Right lobe of liver (tissue), 6 donors: ENCODE measurements around the gene RBM26. TPM values are rescaled to one million over a fixed set of nuclear protein-coding genes. Genes with fewer than 3 reads are reported as not detected.
"Not testable (repeated sequence)": the region's sequence is repeated elsewhere in the genome, so short reads cannot be mapped to it uniquely, and the experiment has no call there.

ENCODE experiments used
- ATAC-seq, 4 donors: fragments of 200-7000 bp; cut with Tn5 transposase; one replicate each; pipeline ENCODE4 v1.9.1; 2020; ENCODE audit warnings: mild to moderate bottlenecking in 4 of 4, moderate library complexity in 4 of 4
- DNase-seq, 3 donors: peaks; one replicate each; pipeline ENCODE4 v3.0.0-alpha.2; 2020
- H3K27ac ChIP-seq, 3 donors: fragments of 200-600 bp; one replicate each; pipeline ENCODE4 v1.8.0; 2022
- H3K27me3 ChIP-seq, 2 donors: fragments of 200-600 bp; one replicate each; pipeline ENCODE4 v1.8.0; 2022
- H3K36me3 ChIP-seq, 4 donors: fragments of 200-600 bp; sonication (generic) in 1 of 4; one replicate each; pipeline versions ENCODE4 v1.5.1 to v1.8.0; 2017 to 2022; ENCODE audit warnings: control low read depth in 1 of 4
- H3K4me1 ChIP-seq, 4 donors: fragments of 200-600 bp; sonication (generic) in 1 of 4; one replicate each; pipeline versions ENCODE4 v1.5.1 to v1.8.0; 2017 to 2022; ENCODE audit warnings: control low read depth in 1 of 4
- H3K4me3 ChIP-seq, 3 donors: fragments of 200-600 bp; one replicate each; pipeline ENCODE4 v1.8.0; 2022
- H3K9me3 ChIP-seq, 4 donors: fragments of 200-600 bp; sonication (generic) in 1 of 4; one replicate each; pipeline versions ENCODE4 v1.5.1 to v1.8.0; 2017 to 2022; ENCODE audit warnings: control low read depth in 1 of 4
- POLR2A ChIP-seq: fragments of 450-650 bp; IDR thresholded peaks from one replicate; pipeline ENCODE4 v1.6.1; 2017; ENCODE audit warnings: antibody characterized with exemption, mild to moderate bottlenecking
- WGBS: methylation state at CpG from one replicate; pipeline ENCODE4 v1.1.6; 2018; ENCODE audit warnings: low coverage, low lambda C conversion rate; ENCODE audit not compliant: insufficient coverage; ENCODE audit errors: missing lambda C conversion rate; 5-methylcytosine and 5-hydroxymethylcytosine counted together
- intact Hi-C, 2 donors: fragments of 100-400 bp; cut with DNase I; formaldehyde crosslinking; loops; one replicate each; pipeline versions ENCODE4 v1.11.2 to v1.14.1; 2022
- total RNA-seq, 6 experiments: library from RNA; depleted of rRNA in 2 of 6; stranded (reverse); fragments of >200 nt in 2 of 6; fragmentation: NEBNext Ultra II Directional in 3 of 6; extraction: Animal tissue kit (Norgen Biotek cat#: 25700) in 3 of 6; gene quantifications; one replicate each; pipeline versions ENCODE4 v1.1.0 to v1.2.4, GENCODE V29; 2016 to 2023
- TF ChIP-seq, protein P1 (sequence below), 4 donors: fragments of 200-600 bp in 3 of 4; fragments of 450-650 bp in 1 of 4; IDR thresholded peaks; one replicate each; pipeline versions ENCODE4 v1.5.1 to v1.8.0; 2016 to 2022; ENCODE audit warnings: antibody characterized with exemption in 4 of 4, mild to moderate bottlenecking in 2 of 4
- donor health status: DM: no; HTN: yes; CAD: no.
- donor health status: DM: no; HTN: no; CAD: no.
- donor health status: DM: no; HTN: no; CAD: no.
- donor health status: DM: no; HTN: yes; CAD: no.
- donor health status: DM: no; HTN: yes; CAD: no.

The RBM26 gene
- total RNA-seq, 6 experiments from 2014 or later, result 12.9 to 16.7 (median 15.1) TPM

DNA sequence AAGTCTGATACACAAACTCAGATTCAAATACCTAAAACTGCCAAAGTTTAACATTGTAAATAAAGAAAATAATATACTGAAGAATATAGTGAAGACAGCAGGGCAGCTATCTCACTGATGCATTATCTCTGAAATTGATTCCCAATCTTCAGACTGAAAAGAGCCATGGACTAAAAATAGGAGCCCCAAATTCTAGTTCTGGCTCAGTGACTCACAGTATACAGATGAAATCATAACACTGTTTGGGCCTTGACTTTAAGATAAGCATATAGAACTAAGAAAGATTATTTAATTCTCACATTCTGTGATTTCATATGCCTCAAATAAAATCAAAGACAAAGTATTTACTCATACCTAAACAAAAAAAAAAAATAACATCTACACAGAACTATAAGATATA, 53.9 kb downstream of the RBM26 start:
- no peak for DNase-seq
- Histone ChIP-seq H3K4me1 (no peaks in the 10 kb centered on the region), H3K36me3 (peaks cover 0 to 35% (median 15%) of the 10 kb centered on the region in 4 donors), H3K27me3 (no peaks in the 10 kb centered on the region), H3K4me3 (no peak overlapping the region), H3K9me3 (no peaks in the 10 kb centered on the region), H3K27ac (no peak overlapping the region)
- intact Hi-C loops, result no loop called here
- TF ChIP-seq, protein P1, sequence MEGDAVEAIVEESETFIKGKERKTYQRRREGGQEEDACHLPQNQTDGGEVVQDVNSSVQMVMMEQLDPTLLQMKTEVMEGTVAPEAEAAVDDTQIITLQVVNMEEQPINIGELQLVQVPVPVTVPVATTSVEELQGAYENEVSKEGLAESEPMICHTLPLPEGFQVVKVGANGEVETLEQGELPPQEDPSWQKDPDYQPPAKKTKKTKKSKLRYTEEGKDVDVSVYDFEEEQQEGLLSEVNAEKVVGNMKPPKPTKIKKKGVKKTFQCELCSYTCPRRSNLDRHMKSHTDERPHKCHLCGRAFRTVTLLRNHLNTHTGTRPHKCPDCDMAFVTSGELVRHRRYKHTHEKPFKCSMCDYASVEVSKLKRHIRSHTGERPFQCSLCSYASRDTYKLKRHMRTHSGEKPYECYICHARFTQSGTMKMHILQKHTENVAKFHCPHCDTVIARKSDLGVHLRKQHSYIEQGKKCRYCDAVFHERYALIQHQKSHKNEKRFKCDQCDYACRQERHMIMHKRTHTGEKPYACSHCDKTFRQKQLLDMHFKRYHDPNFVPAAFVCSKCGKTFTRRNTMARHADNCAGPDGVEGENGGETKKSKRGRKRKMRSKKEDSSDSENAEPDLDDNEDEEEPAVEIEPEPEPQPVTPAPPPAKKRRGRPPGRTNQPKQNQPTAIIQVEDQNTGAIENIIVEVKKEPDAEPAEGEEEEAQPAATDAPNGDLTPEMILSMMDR (IDR thresholded peaks at IDR 0.05), result no peak
- TF ChIP-seq POLR2A, result no peak
- ATAC-seq, result no peak

GRCh38 chr13:79349608-79350007, 56.4 kb downstream of the RBM26 start:
- ATAC-seq, H3K27me3 ChIP-seq, H3K27ac ChIP-seq, DNase-seq, H3K4me3 ChIP-seq, H3K9me3 ChIP-seq, intact Hi-C loops, H3K4me1 ChIP-seq: not testable (repeated sequence)
- peaks cover 0 to 22% (median 8%) of the 10 kb centered on the region in 4 donors for H3K36me3 ChIP-seq
- WGBS, result 97% methylated on average over 10 of the region's 10 CpGs

DNA sequence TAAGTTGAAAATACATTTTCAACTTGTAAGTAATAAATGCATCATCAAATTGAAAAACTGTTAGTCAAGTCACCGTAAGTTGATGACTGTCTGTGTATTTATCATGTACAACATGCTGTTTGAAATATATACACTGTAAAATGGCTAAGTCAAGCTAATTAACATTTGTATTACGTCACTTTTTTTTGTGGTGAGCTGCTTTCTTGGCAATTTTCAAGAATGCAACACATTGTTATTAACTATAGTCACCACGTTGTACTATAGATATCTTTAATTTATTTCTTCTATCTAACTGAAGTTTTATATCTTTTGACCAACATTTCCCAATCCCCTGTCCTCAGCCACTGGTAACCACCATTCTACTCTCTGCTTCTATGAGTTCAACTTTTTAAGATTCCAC, 57.0 kb downstream of the RBM26 start:
- Histone ChIP-seq H3K9me3 (no peaks in the 10 kb centered on the region), H3K4me3 (no peak overlapping the region), H3K27me3 (no peaks in the 10 kb centered on the region), H3K4me1 (no peaks in the 10 kb centered on the region), H3K36me3 (peaks cover 0 to 18% (median 5%) of the 10 kb centered on the region in 4 donors), H3K27ac (no peak overlapping the region)
- ATAC-seq (no peak), DNase-seq (no peak)
- WGBS, result 91% methylated on average over 3 of the region's 3 CpGs
- TF ChIP-seq, protein P1 (IDR thresholded peaks at IDR 0.05), result no peak
- no peak for TF ChIP-seq POLR2A
- intact Hi-C loops, result no loop called here

- intact Hi-C loops, result no loop called here
- peaks cover 2 to 30% (median 7%) of the 10 kb centered on the region in 4 donors for H3K36me3 ChIP-seq
These were observed 59.6 kb downstream of the RBM26 start for GRCh38 chr13:79346300-79346914.

GRCh38 chr13:79341202-79341601, 64.9 kb downstream of the RBM26 start:
- WGBS, result 100% methylated on average over 1 of the region's 1 CpG
- no peak for ATAC-seq
- no peak overlapping the region for H3K4me3 ChIP-seq
- intact Hi-C loops, result no loop called here
- H3K4me1 ChIP-seq, result no peaks in the 10 kb centered on the region
- no peak overlapping the region for H3K27ac ChIP-seq
- peaks cover 5 to 63% (median 18%) of the 10 kb centered on the region in 4 donors for H3K36me3 ChIP-seq
- no peaks in the 10 kb centered on the region for H3K9me3 ChIP-seq
- no peak for DNase-seq
- H3K27me3 ChIP-seq, result no peaks in the 10 kb centered on the region
- TF ChIP-seq POLR2A, result no peak
- TF ChIP-seq, protein P1 (IDR thresholded peaks at IDR 0.05), result no peak

More at GRCh38 chr13:79346300-79346914, 59.6 kb downstream of the RBM26 start:
- DNase-seq, result no peak
- Histone ChIP-seq H3K9me3 (no peaks in the 10 kb centered on the region), H3K4me3 (no peak overlapping the region), H3K27ac (no peak overlapping the region), H3K27me3 (no peaks in the 10 kb centered on the region), H3K4me1 (no peaks in the 10 kb centered on the region)
- 100% methylated on average over 4 of the region's 6 CpGs for WGBS
- TF ChIP-seq POLR2A, result no peak
- TF ChIP-seq, protein P1 (IDR thresholded peaks at IDR 0.05), result no peak
- ATAC-seq, result no peak
